ENCODE measurements around the gene POLR2L. TPM values are rescaled to one million over a fixed set of nuclear protein-coding genes. Genes with fewer than 3 reads are reported as not detected.

POLR2L gene
- total and polyA plus RNA-seq, 2 of the 13 experiments (the other 11 are each of a cell fraction or from before 2014, with no cell fraction given) = 104 to 114 TPM

DNA sequence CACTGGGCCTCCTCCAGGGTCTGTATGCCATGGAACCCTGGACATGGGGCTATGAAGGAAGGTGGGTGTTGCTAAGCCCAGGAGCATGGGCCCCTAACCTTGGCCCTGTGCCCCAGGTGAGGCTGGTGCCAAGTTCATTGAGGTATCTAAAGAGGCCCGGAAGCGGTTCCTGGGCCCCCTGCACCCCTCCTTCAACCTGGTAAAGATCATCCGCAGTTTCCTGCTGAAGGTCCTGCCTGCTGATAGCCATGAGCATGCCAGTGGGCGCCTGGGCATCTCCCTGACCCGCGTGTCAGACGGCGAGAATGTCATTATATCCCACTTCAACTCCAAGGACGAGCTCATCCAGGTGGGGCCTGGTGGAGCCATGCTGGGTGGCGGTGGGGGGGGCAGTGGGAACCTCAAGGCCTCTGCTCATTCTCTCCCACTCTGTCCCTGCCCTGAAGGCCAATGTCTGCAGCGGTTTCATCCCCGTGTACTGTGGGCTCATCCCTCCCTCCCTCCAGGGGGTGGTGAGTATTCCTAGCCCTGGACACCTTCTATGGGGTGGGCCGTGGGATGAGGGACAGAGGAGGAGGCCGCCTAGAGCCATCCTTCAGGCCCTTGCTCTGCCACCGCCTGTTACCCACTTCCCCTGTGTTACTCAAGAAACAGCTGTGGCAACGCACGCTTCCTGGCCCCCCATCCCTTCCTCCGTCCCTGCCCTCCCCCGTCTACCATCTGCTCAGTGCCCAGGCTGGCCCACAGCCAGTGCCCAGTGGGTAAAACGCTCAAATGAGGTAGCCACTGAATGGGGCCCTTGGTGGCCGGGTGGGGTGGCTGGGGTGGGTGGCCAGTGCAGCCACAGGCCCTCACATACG lies 20.6 kb downstream of the POLR2L start:
- peak overlapping the region in 2 of 3 experiments; percentile 94 to 98; a peak in 3 of 6 replicates for H3K4me3 ChIP-seq (replicated peaks in 1 of 3; ENCODE audit: insufficient read depth in 1 of 3, low read depth in 2 of 3, low read length in 3 of 3)
- peak overlapping the region; percentile 92 for H3K27ac ChIP-seq (ENCODE audit: extremely low read length, insufficient read depth, low read length)
- peak overlapping the region; percentile 98 for H3K4me2 ChIP-seq (ENCODE audit: low read depth, low read length)
- CTCF ChIA-PET (ENCODE audit: low intra/inter-chr PET ratio, low total read pairs) = no interaction called here
- intact Hi-C loops (cut with micrococcal nuclease; ENCODE audit: unreplicated experiment) (no loop called here), in situ Hi-C loops (cut with HindIII; ENCODE audit: extremely low pct_ligation_motif_present, low pct_unique_long_range_greater_than_20kb) (no loop called here)
- WGBS (ENCODE audit: low lambda C conversion rate) = 94% methylated on average over 20 of the region's 22 CpGs
- H3K4me1 ChIP-seq (ENCODE audit: insufficient read depth, low read length) = peaks cover 43% of the 10 kb centered on the region
- peaks cover 20% of the 10 kb centered on the region for H4K20me1 ChIP-seq (ENCODE audit: insufficient read depth, low read length)
- POLR2A ChIA-PET = interaction anchor here (2.2 to 9.2 kb wide), 5 partner anchors 9 to 25 kb away, joined by 9 to 264 read pairs (median 56); partner anchors contain the start of genes CD151, CRACR2B, PIDD1 and RPLP2
- H3K27me3 ChIP-seq (ENCODE audit: control insufficient read depth in 1 of 2, insufficient read depth in 2 of 2, low read length in 2 of 2) = no peaks in the 10 kb centered on the region; a peak in 1 of 5 replicates
- 0 out of 2 replicates have a peak overlapping the region, but pooled peaks have one; percentile 92 for H3K9ac ChIP-seq (ENCODE audit: insufficient read depth, low read depth, low read length)
- TF ChIP-seq NFIC (IDR thresholded peaks at IDR 0.05; ENCODE audit: low read length) = no peak
- peak; percentile 36; the same call in 1 of the 2 replicates for TF ChIP-seq RBFOX2 (IDR thresholded peaks at IDR 0.05; ENCODE audit: low read depth, low read length)
- TF ChIP-seq, protein P1, sequence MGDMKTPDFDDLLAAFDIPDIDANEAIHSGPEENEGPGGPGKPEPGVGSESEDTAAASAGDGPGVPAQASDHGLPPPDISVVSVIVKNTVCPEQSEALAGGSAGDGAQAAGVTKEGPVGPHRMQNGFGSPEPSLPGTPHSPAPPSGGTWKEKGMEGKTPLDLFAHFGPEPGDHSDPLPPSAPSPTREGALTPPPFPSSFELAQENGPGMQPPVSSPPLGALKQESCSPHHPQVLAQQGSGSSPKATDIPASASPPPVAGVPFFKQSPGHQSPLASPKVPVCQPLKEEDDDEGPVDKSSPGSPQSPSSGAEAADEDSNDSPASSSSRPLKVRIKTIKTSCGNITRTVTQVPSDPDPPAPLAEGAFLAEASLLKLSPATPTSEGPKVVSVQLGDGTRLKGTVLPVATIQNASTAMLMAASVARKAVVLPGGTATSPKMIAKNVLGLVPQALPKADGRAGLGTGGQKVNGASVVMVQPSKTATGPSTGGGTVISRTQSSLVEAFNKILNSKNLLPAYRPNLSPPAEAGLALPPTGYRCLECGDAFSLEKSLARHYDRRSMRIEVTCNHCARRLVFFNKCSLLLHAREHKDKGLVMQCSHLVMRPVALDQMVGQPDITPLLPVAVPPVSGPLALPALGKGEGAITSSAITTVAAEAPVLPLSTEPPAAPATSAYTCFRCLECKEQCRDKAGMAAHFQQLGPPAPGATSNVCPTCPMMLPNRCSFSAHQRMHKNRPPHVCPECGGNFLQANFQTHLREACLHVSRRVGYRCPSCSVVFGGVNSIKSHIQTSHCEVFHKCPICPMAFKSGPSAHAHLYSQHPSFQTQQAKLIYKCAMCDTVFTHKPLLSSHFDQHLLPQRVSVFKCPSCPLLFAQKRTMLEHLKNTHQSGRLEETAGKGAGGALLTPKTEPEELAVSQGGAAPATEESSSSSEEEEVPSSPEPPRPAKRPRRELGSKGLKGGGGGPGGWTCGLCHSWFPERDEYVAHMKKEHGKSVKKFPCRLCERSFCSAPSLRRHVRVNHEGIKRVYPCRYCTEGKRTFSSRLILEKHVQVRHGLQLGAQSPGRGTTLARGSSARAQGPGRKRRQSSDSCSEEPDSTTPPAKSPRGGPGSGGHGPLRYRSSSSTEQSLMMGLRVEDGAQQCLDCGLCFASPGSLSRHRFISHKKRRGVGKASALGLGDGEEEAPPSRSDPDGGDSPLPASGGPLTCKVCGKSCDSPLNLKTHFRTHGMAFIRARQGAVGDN (CRISPR knock-in tag; IDR thresholded peaks at IDR 0.05) = 0 out of 2 replicates have a peak, but pooled peaks have one; percentile 2
- 0 out of 2 replicates have a peak, but pooled peaks have one; percentile 22 for TF ChIP-seq TBX2 (CRISPR knock-in tag; IDR thresholded peaks at IDR 0.05; ENCODE audit: borderline replicate concordance)
- TF ChIP-seq RFX5 (IDR thresholded peaks at IDR 0.05; ENCODE audit: low read depth, low read length) = no peak
- 0 out of 2 replicates have a peak, but pooled peaks have one; percentile 18 for TF ChIP-seq FOXC1 (CRISPR knock-in tag; IDR thresholded peaks at IDR 0.05; ENCODE audit: borderline replicate concordance)
- TF ChIP-seq, protein P2, sequence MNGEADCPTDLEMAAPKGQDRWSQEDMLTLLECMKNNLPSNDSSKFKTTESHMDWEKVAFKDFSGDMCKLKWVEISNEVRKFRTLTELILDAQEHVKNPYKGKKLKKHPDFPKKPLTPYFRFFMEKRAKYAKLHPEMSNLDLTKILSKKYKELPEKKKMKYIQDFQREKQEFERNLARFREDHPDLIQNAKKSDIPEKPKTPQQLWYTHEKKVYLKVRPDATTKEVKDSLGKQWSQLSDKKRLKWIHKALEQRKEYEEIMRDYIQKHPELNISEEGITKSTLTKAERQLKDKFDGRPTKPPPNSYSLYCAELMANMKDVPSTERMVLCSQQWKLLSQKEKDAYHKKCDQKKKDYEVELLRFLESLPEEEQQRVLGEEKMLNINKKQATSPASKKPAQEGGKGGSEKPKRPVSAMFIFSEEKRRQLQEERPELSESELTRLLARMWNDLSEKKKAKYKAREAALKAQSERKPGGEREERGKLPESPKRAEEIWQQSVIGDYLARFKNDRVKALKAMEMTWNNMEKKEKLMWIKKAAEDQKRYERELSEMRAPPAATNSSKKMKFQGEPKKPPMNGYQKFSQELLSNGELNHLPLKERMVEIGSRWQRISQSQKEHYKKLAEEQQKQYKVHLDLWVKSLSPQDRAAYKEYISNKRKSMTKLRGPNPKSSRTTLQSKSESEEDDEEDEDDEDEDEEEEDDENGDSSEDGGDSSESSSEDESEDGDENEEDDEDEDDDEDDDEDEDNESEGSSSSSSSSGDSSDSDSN (CRISPR knock-in tag; IDR thresholded peaks at IDR 0.05) = 0 out of 2 replicates have a peak, but pooled peaks have one; percentile 4
- FAIRE-seq = no peak
- no peak for ATAC-seq
- H3K36me3 ChIP-seq (replicated peaks in 1 of 2; ENCODE audit: control insufficient read depth in 1 of 2, insufficient read depth in 2 of 2, low read length in 2 of 2) = peaks cover 8 to 22% of the 10 kb centered on the region in 2 experiments; a peak in 4 of 5 replicates
- DNase-seq (ENCODE audit: low spot score) = no peak
- no peaks in the 10 kb centered on the region for H3K9me3 ChIP-seq (ENCODE audit: low read length)
- H3K79me2 ChIP-seq (ENCODE audit: insufficient read depth, low read length) = peaks cover 20% of the 10 kb centered on the region
- H2AFZ ChIP-seq (ENCODE audit: low read length) = no peak overlapping the region
- no TSS peak for BruUV-seq (replicated peaks)
